Activated CD8-positive, alpha-beta memory T cell treated with anti-CD3 and anti-CD28 coated beads for 36 hours (primary cell): ENCODE data around the gene LAMA2. TPM values are rescaled to one million over a fixed set of nuclear protein-coding genes. Genes with fewer than 3 reads are reported as not detected.

Source experiments
- CTCF ChIA-PET: fragments of 350-600 bp; sonication (Branson Sonifier 250); formaldehyde crosslinking; loops from one replicate; lab custom pipeline; 2021; ENCODE audit warnings: antibody characterized with exemption; lab: Charles Lee
- POLR2A ChIA-PET: fragments of 350-600 bp; sonication (Branson Sonifier 250); formaldehyde crosslinking; loops from one replicate; lab custom pipeline; 2021; ENCODE audit warnings: antibody characterized with exemption; lab: Charles Lee
- total RNA-seq, 2 experiments: library from RNA; stranded (reverse); gene quantifications; one replicate each; pipeline ENCODE4 v1.2.3, GENCODE V29; 2021

The LAMA2 gene
- total RNA-seq, 2 experiments from 2014 or later: 0.72 to 1.2 TPM

DNA sequence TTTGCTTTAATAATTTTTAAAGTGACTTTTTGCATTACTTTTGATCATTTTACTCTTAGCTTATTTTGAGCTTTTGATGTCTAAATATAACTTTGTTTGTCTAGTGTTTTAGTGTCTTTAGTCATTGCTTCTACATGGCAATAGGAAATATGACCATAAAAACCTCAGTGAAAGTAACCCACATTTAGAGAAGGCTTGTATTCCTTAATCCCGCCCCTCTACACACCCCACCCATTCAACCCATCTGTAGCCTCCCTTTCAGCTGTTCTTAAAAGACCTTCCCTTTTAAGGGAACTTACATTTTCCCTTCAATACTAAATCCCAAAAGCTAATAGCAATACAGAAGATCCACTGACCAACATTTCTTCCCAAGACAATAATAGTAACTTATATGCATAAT lies 225.4 kb downstream of the LAMA2 start:
- CTCF ChIA-PET: no interaction called here
- POLR2A ChIA-PET: no interaction called here

DNA sequence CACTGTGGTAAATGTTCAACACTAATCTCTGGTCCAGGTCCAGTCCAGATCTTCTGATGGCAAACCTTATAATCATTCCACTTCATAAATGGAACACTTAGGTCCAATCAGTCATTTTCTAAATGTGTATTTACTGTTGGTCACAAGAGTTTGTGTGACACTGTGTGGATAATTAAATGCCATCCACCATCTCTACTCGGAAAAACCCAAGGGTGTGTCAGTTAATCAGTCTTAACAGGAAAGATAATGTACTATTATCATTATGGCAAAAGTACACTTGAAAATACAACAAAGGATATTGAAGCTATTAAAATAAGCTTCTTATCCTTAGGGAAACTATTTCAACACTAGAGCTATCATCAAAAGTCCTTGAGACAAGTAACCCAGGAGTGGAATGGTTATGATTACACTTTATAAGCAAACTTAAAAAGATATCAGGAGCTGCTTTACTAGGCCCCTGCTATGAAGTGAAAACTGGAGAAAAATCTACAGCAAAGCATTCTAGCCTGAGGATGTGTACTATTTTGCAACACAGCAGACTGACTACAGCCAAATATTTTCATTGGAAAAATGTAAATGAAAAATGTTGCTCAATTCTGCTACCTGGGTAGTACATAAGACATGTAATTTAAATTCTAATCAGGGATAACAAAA lies 227.9 kb downstream of the LAMA2 start:
- ChIA-PET POLR2A (no interaction called here), CTCF (no interaction called here)

DNA sequence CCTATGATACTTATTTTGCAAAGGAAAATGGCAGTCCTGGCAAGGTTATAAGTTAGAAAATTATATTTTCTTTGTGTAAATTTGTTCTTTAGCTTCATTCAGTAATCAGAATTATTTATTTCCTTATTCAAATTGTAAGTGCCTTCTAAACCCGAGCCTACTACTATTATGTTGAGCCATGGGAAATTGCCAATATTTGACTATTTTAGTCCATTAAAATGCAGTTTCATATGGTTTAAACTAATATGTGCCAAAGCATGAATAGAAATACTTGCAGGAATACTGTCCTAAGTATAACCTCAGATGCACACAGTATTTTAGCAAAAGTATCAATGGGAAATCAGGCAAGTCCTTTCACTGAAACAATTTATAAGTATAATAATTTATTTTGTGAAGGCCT lies 228.4 kb downstream of the LAMA2 start:
- CTCF ChIA-PET: no interaction called here
- POLR2A ChIA-PET: no interaction called here

DNA sequence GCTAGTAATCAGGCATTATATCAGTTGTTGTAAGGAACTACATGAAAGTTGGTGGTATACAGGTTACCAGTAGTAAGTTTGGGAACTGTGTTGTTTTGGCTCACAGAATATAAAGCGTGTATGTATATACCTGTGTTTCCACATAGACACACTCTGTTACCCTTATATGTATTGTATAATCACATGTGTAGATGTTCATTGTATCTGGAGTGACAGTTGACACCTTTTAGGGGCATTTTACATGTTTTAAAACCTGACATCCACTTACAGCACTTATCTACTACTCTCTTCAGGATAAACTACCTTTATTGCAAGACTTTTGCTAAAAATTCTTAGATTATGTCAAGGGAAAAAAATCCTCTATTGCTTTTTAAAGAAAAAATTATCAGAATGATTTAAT lies 228.9 kb downstream of the LAMA2 start:
- CTCF ChIA-PET: no interaction called here

DNA sequence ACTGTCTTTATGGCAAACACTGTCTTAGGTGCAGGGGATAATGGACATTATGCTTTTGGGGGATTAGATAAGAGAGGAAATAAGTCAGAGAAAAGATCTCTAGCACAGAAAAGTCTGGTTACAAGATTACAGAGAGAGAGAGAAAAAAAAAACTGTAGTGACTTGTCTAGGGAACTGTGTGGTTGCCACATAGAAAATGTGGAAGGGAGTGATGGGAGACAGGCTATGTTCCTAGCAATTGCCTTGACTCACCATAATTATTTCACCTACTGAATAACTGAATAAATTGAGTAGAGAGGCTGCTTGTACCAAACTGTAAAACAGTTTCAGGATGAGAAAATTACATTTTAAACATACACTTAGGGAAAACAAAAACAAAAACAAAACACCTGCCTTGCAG lies 229.7 kb downstream of the LAMA2 start:
- CTCF ChIA-PET: no interaction called here
- POLR2A ChIA-PET: no interaction called here

More for the DNA sequence above, 228.9 kb downstream of the LAMA2 start:
- POLR2A ChIA-PET: no interaction called here

DNA sequence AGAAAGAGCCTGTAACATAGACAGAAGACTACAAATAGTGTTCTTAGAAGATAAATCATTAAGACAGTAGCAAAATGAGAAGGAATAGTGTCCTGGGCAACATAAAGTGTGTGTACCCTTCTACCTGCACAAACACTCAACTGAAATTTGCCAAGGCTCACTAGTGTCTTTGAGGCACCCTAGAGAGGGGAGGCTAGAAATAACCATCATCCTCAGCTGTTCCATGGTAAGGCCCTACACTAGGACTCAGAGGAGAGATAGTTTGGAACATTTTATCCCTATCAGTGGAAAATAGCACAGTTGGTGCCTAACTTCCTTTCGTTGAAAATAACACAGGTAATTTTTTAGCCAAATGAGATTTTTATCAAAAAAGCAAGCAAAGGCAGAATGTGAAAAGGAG lies 230.7 kb downstream of the LAMA2 start:
- POLR2A ChIA-PET: no interaction called here
- CTCF ChIA-PET: no interaction called here

DNA sequence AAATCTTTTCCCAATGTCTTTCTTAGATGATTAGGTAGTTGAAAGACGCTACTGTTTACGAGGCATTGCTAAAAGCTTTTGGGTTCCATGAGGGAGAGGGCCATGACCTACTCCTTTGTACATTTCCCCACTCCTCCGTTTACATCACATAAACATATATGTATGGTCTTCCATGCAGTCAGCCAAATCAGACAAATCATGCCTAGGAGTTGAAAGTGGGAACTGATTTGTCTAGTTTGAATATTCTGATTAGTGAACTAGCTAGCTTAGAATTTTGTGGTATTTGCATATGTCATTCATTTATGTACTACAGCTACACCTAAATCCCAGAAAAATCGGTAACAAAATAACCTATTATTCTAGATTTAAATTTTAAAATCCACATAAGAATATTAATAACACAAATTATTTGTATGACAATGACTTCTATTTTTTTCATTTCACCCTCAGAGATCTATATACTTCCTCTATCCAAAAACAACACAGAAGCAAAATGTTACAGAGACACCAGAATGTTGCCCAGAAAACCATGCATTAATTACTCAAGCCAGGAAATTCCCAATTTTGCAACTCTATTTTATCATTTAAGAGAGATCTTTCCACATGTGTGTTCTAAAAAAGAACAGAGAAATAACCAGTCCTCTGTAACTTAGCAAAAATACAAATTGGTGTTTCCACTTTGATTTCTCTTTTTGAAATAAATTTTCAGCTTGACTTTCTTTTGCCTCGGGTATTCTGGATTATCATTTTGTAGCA lies 231.9 kb downstream of the LAMA2 start:
- ChIA-PET POLR2A (no interaction called here), CTCF (no interaction called here)

DNA sequence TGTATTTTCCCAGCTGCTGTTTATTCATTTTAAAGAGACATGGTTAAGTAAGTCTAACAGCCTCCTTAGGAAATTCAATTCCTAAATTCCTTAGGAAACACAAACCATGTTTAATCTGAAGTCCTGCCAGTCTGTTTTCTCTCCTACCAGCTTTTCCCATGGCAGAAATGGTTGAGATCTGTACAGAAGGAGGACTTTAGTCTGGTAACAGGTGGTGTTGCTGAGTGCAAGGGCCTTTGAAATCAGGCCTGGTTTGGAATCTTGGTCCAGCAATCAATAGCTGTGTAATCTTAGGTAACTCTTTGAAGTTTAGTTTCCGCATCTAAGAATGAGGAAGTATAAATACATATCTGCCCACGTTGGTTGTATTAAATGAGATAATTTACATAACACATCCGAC lies 232.5 kb downstream of the LAMA2 start:
- POLR2A ChIA-PET: no interaction called here
- CTCF ChIA-PET: no interaction called here

DNA sequence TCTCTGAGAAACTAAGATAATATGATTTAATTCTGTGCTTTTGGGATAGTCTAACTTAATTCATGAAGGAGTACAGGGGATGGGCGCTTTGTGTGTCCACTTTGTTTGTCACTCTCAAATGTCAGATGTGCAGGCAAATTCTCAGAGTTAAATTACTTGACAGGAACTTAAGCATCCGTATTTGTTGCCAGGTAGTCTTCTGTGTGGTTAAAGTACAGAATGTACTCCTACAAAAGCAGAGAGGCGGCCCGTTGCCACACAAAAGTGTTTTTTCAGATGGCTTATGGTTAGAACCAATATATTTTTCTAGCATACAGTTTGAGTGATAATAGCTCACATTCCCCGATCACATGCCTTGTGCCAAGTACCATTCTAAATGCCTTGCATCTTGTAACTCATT lies 234.4 kb downstream of the LAMA2 start:
- CTCF ChIA-PET: no interaction called here
- POLR2A ChIA-PET: no interaction called here

DNA sequence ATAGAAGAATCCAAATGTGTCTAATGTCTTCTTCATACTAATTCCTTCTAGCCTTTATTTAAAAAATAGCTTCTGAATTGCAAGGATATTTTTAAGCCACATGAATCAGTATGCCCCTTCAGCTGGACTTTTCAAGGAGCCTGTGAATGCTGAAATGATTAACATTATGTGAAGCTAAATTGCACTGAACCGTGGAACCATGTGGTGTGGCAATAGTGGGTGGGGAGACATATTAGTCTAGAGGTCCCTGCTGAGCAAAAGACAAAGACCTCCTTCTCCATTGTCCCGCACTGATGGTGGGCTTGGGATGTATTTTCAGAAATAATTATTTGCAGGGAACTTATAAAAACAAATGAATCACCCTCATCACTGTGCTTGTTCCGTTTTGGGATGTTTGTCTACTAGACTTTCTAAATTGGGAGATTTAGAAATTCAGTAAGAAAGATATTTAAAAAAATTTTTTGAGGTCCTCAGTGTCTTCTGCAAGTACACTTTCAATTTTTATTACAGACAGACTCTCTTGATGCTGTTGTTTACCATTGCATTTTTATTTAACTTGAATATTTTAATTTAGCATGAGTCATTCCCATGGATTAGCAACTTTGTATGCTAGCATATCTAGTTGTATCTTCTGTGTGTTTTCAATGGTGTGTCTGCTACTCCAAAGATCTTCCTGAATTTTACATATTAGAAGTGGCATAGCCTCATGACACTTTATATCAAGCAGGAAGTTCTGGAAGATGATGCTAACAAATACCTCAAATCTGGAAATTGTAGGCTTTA lies 238.1 kb downstream of the LAMA2 start:
- ChIA-PET CTCF (no interaction called here), POLR2A (no interaction called here)

DNA sequence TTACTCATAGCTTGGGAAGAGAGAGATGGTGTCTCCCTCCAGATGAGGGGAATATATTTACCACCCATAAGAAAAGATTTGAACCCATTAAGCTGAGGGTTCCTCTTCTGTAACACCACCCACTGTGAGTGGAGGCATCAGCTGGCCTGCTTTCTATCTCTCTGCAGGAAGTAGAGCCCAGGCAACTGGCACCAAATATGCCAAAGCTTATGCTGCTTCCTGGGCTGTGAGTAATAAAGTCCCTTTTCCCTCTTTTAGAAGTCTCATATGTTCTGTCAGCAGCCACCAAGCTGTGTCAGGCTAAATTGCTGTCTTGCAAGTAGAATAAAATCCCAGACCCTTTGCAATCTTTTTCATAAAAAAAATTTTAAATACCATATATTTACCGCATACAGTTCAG lies 241.4 kb downstream of the LAMA2 start:
- ChIA-PET CTCF (interaction anchor here (0.6 kb wide), 1 partner anchor 12 kb away, joined by 3 read pairs; no protein-coding TSS in a partner anchor), POLR2A (no interaction called here)

DNA sequence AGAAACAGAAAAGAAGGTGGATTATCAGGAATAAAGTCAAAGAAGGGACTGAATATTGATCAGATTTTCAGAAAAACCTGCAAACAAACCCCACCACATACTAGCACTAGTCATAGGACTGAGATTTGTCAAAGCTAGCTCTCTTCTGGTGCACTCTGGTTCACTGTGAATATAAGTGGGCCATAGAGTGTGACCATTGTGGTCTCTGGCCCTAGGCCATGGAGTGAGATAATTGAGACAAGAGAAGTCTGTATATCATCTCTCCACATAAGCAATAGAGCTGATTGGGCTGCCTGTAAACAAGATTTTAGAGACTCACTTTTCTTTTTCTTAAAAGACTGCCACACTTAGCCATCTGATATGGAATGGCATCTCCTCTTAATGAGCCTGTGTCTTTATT lies 247.2 kb downstream of the LAMA2 start:
- ChIA-PET CTCF (no interaction called here), POLR2A (no interaction called here)

DNA sequence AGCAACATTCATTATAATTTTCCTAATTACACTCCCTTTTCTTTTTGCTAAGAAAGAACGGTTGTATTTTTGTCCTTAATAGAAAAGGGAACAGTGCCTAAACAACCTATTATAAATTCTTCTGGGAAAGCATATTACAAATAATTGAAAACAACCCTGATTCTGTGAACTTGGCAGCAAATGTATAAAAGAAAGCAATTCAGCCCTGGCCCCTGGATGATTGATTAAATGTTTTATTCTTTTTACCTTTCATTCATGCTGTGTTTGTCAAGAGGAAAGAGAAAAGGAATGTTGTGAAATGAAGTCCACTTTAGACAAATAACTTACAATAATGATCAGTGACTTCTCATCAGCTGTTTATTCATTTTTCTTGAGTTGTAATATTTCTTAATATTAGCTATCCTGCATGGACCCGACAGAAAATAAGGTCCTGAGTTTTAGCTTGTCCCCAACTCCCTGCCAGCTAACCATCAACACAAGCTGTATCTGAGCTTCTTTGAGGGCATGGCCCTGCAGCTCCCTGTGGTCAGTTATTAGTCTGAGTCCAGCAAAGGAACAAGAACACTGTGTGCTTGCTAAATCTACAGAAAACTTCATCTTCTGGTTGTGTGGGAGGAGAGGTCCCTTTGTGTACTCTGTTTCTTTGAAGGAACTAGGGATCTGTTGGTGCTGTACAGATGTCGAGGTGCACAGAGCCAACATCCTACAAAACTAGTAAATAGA lies 248.2 kb downstream of the LAMA2 start:
- ChIA-PET CTCF (no interaction called here), POLR2A (no interaction called here)

DNA sequence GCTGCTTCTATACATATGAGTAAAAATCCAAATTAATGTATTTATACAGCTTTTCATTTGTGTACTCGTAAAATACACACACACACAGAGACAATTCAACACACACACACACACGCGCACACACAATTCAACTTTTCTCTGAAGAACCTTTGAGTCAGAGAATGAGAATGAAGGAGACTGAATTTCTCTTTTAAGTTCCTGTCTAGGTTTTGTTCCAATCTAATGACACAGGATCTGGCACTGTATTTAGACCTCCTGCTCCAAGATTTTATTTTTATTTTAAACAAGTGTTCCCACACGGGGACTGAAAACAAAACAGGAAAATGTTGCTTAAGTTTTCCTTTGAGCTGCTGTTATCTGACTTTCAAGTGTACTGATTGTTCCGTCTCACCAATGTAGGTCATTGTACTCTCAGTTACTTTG lies 250.8 kb downstream of the LAMA2 start:
- POLR2A ChIA-PET: no interaction called here
- CTCF ChIA-PET: no interaction called here

DNA sequence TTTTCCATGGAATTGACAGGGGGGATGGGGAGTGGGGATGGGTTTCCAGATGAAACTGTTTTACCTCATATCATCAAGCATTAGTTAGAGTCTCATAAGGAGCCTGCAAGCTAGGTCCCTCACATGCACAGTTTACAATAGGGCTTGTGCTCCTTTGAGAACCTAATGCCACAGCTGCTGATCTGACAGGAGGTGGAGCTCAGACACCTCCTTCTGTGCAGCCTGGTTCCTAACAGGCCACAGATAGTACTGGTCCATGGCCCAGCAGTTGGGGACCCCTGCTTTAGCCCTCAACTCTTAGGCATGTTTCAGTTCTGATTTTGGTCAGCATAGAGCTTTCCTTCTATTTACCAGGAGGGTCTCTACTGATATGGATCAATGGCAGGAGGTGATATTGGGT lies 251.6 kb downstream of the LAMA2 start:
- POLR2A ChIA-PET: no interaction called here
- CTCF ChIA-PET: no interaction called here

DNA sequence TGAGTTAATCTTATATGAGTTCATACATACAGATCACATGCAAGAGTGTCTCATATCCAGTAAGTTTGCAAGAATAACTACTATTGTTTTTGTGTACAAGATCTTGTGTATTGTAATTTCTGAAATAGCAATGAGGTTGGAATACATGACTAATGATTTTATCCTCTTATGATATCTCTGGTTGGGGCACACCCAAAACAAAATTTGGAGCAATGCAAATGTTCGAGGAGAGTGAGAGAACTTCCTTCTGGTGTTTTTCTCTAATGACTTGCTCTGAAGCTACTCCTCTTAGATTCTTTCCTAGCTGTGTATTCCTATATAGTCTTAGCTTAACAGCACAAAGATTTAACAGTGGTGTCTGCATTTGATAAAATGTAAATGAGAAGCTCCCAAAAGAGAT lies 252.5 kb downstream of the LAMA2 start:
- POLR2A ChIA-PET: no interaction called here
- CTCF ChIA-PET: no interaction called here

DNA sequence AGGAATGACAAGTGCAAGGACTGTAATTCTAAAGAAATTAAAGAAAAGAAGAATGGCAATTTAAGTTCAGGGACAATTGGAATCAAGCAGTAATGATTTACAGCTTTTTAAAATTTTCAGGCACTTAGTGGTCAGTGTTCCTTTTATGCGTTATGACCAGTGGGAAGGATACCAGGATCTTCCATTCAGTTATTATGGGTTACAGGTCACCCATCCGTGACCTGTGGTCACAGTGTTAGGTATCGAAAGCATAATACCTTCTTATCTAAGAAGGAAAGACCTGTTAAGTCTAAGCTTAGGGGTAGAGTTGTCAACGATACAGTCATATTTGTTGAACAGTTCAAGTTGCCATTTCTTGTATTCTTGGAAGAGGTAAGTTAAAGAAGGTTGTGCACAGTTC lies 253.8 kb downstream of the LAMA2 start:
- ChIA-PET POLR2A (no interaction called here), CTCF (interaction anchor here (0.7 kb wide), 1 partner anchor 12 kb away, joined by 3 read pairs; no protein-coding TSS in a partner anchor)

DNA sequence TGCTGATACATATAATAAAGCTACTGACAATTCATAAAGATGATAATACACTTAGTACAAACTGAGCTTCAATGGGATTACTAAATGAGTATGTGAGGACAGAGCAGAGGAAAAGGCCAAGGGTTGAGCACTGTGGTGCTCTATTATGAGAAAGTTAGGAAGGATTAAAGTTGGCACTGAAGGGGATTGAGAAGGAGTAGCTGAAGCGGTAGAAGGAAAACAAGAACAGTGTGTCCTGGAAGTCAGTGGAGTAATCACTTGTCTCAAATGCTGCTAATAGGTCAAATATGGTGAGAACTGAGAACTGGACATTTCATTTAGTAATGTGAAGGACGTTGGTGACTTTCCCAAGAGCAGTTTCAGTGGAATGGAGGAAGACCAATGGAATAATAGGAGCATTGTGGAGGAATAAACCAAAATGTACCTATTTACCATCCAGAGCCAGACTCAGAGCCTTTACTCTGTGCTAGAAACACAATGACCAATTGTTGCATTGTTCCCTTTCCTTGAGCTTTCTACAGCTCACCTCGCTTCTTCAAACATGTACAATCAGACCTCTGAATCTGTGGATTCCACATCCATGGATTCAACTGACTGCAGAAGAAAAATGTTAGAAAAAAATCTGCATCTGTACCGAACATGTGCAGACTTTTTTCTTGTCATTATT lies 255.9 kb downstream of the LAMA2 start:
- POLR2A ChIA-PET: no interaction called here
- CTCF ChIA-PET: no interaction called here

DNA sequence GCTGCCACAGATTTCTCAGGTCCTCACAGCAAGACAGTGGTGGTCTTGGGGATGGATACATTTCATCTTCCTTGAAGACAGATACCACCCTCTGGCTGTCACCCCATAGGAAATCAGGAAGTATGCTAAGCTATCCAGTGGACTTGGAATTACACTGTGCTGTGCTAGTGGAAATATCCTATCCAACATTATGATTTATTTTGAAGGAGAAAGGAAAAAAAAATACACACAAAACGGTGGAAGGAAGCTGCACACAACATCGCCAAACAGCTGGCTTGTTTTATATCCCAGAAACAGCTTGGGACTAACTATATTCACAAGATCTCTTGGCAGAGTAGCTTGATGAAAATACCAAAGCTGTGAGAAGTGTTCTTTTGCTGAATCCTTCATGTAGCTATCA lies 257.6 kb downstream of the LAMA2 start:
- ChIA-PET POLR2A (no interaction called here), CTCF (no interaction called here)
